Right renal pelvis (tissue), 4 donors: ENCODE results near the gene NODAL. TPM values are rescaled to one million over a fixed set of nuclear protein-coding genes. Genes with fewer than 3 reads are reported as not detected.

Source experiments
- DNase-seq, 4 donors: peaks; one replicate each; pipeline ENCODE4 v3.0.0-alpha.2; 2013; ENCODE audit warnings: low read depth in 4 of 4, low spot score in 3 of 4, missing footprints in 1 of 4
- polyA plus RNA-seq, 4 donors: library from polyadenylated mRNA; unstranded; fragments of 120-200 nt; gene quantifications; one replicate each; pipeline ENCODE4 v1.2.1, GENCODE V29; 2013; ENCODE audit not compliant: insufficient read length in 4 of 4

Gene NODAL
- polyA plus RNA-seq, 4 donors = 0.15 to 0.22 (median 0.17) TPM

DNA sequence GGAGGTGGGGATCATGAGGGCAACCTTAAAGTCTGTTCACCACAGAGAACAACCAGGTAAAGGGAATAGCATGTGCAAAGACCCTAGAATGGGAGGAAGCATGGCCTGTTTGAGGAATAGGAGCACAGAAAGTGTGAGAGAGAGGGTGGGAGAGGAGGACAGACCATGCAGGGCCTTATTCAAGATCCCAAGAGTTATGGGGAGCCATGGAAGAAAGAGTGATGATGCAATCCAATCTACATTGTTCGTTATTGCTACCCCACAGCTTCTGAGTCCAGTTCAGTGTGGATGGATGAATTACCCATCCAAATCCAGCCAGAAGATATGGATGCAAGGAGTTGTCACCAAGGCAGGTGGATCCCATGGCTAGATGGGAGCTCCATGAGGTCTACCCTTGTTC is 45.3 kb downstream of the NODAL start:
- DNase-seq = no peak

DNA sequence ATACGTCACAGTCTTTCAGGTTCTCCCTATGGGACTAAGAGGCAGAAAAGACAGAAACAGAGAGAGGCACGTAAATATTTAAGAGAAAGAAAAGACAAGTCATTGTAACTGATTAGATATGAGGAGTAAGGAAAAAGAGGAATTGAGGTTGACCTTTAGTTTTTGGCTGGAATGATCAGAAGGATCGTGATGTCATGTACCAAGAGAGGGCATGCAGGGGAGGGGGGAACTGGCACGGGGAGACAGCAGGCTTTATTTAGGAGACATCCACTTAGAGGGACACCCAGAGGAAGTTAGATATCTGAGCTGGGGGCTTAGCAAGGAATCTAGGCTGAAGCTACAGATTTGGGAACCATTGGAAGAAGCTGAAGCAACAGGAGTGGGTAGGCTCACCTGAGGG is 49.8 kb downstream of the NODAL start:
- DNase-seq = no peak

Other genes starting within 250 kb of the NODAL start
- 100 to 1,000 TPM in 3 of 4 donors, 10 to 100 TPM in 1; 90.4 to 108 (median 102) TPM for gene PPA1, start 208.3 kb downstream of the NODAL start, polyA plus RNA-seq
- under 1 TPM; 0.10 to 0.20 (median 0.14) TPM for gene NPFFR1, start 157.7 kb downstream of the NODAL start, polyA plus RNA-seq
- 10 to 100 TPM in 3 of 4 donors, 1 to 10 TPM in 1; 9.6 to 11.5 (median 11.1) TPM for gene LRRC20, start 59.1 kb downstream of the NODAL start, polyA plus RNA-seq
- 10 to 100 TPM; 78.3 to 92.5 (median 86.8) TPM for gene EIF4EBP2, start 37.5 kb downstream of the NODAL start, polyA plus RNA-seq
- 10 to 100 TPM in 3 of 4 donors, 1 to 10 TPM in 1; 9.8 to 12.1 (median 11.3) TPM for gene PALD1, start 37.1 kb upstream of the NODAL start, polyA plus RNA-seq
- gene PRF1, start 161.1 kb upstream of the NODAL start, polyA plus RNA-seq = 1 to 10 TPM in 1 of 4 donors, under 1 TPM in 3; 0.40 to 1.0 (median 0.63) TPM
- gene ADAMTS14, start 230.8 kb upstream of the NODAL start, polyA plus RNA-seq = 1 to 10 TPM in 3 of 4 donors, under 1 TPM in 1; 0.96 to 1.3 (median 1.2) TPM